Endothelial cell of umbilical vein (primary cell): ENCODE measurements around the gene FSD1. TPM values are rescaled to one million over a fixed set of nuclear protein-coding genes. Genes with fewer than 3 reads are reported as not detected.

Experiments
- BruUV-seq: library from RNA; stranded (reverse); fragments of 400-500 nt; replicated peaks from 2 replicates; lab custom pipeline; 2021; lab: Mats Ljungman, UMichigan
- CTCF ChIA-PET: fragments of 300-600, 350-600 bp; sonication (Branson Sonifier 250); formaldehyde crosslinking; loops from one replicate; lab custom pipeline; 2021; ENCODE audit warnings: antibody characterized with exemption, inconsistent platforms; lab: Charles Lee
- POLR2A ChIA-PET: fragments of 300-600, 350-600 bp; sonication (Branson Sonifier 250); formaldehyde crosslinking; loops from one replicate; lab custom pipeline; 2021; ENCODE audit warnings: antibody characterized with exemption, inconsistent platforms; lab: Charles Lee
- DNase-seq: peaks from one replicate; pipeline ENCODE4 v3.0.0-alpha.2; 2011; ENCODE audit warnings: low read depth, low spot score
- FAIRE-seq: peaks from 2 replicates; lab custom pipeline; 2011; peaks lifted over from hg19 to GRCh38; lab: Jason Lieb, UNC
- H2AFZ ChIP-seq: 2 replicates; pipeline ENCODE4 v1.6.0; 2012; ENCODE audit warnings: low read depth, low read length, control low read depth, inconsistent platforms
- H3K27ac ChIP-seq: 2 replicates; pipeline ENCODE4 v1.5.1; 2011; ENCODE audit warnings: low read depth, mild to moderate bottlenecking, control low read depth, low read length, moderate library complexity; ENCODE audit not compliant: insufficient read depth
- H3K27me3 ChIP-seq, 2 experiments: 2 replicates each; pipeline versions ENCODE4 v1.6.0 to v1.6.1; 2011; ENCODE audit warnings: low read length in 2 of 2, mixed read lengths in 1 of 2; ENCODE audit not compliant: control insufficient read depth in 2 of 2, insufficient read depth in 2 of 2
- H3K36me3 ChIP-seq, 2 experiments: 2 replicates in 1 of 2; 3 replicates in 1 of 2; pipeline ENCODE4 v1.5.1; 2011; ENCODE audit warnings: low read length in 2 of 2, mild to moderate bottlenecking in 1 of 2, moderate library complexity in 1 of 2; ENCODE audit not compliant: control insufficient read depth in 2 of 2, insufficient read depth in 2 of 2; ENCODE audit errors: extremely low read depth in 1 of 2
- H3K4me1 ChIP-seq: 3 replicates; pipeline ENCODE4 v1.5.1; 2011; ENCODE audit warnings: mild to moderate bottlenecking, low read length; ENCODE audit not compliant: control insufficient read depth, insufficient read depth; ENCODE audit errors: extremely low read depth
- H3K4me2 ChIP-seq: 2 replicates; pipeline ENCODE4 v1.6.1; 2011; ENCODE audit warnings: low read length, control low read depth, mixed read lengths; ENCODE audit not compliant: insufficient read depth
- H3K4me3 ChIP-seq, 3 experiments: fragments of 200-600 bp in 1 of 3; sonication (generic), shearing (Covaris generic) in 1 of 3; replicated peaks in 1 of 3; 2 replicates each; pipeline ENCODE4 v1.5.1; 2011 to 2016; ENCODE audit warnings: control low read depth in 3 of 3, low read length in 3 of 3, mild to moderate bottlenecking in 2 of 3, inconsistent platforms in 1 of 3, low read depth in 1 of 3, moderate library complexity in 1 of 3; ENCODE audit not compliant: insufficient read depth in 1 of 3
- H3K79me2 ChIP-seq: 2 replicates; pipeline ENCODE4 v1.6.0; 2012; ENCODE audit warnings: low read length, inconsistent platforms; ENCODE audit not compliant: control insufficient read depth, insufficient read depth
- H3K9ac ChIP-seq: replicated peaks from 2 replicates; pipeline ENCODE3; 2011; ENCODE audit warnings: low read length, control low read depth; ENCODE audit not compliant: insufficient read depth; ENCODE audit errors: extremely low read depth
- H3K9me1 ChIP-seq: replicated peaks from 3 replicates; pipeline ENCODE4 v1.6.0; 2011; ENCODE audit warnings: mild to moderate bottlenecking, low read length; ENCODE audit not compliant: control insufficient read depth, insufficient read depth; ENCODE audit errors: extremely low read depth
- H3K9me3 ChIP-seq: replicated peaks from 2 replicates; pipeline ENCODE4 v1.5.1; 2012; ENCODE audit warnings: low read length, inconsistent platforms; ENCODE audit not compliant: control insufficient read depth, insufficient read depth
- H4K20me1 ChIP-seq: replicated peaks from 2 replicates; pipeline ENCODE3; 2011; ENCODE audit warnings: mild to moderate bottlenecking, low read length; ENCODE audit not compliant: control insufficient read depth, insufficient read depth; ENCODE audit errors: extremely low read depth
- CTCF ChIP-seq, 2 donors: IDR thresholded peaks; 1 replicate in 1 of 2; 2 replicates in 1 of 2; pipeline ENCODE4 v1.5.1; 2011; ENCODE audit warnings: low read length in 2 of 2, mild to moderate bottlenecking in 2 of 2, moderate library complexity in 2 of 2, control low read depth in 1 of 2, inconsistent platforms in 1 of 2, low read depth in 1 of 2; ENCODE audit not compliant: insufficient read depth in 1 of 2; ENCODE audit errors: extremely low read depth in 1 of 2
- EZH2 ChIP-seq: IDR thresholded peaks from 2 replicates; pipeline ENCODE4 v1.6.1; 2012; ENCODE audit warnings: borderline replicate concordance, low read depth, mild to moderate bottlenecking, moderate library complexity, low read length, inconsistent platforms; ENCODE audit not compliant: severe bottlenecking
- FOS ChIP-seq: IDR thresholded peaks from 2 replicates; pipeline ENCODE4 v1.6.1; 2011; ENCODE audit warnings: mild to moderate bottlenecking, low read length, moderate library complexity, borderline replicate concordance; ENCODE audit not compliant: insufficient read depth
- GATA2 ChIP-seq: IDR thresholded peaks from 2 replicates; pipeline ENCODE4 v1.7.0; 2011; ENCODE audit warnings: low read depth, mild to moderate bottlenecking, moderate library complexity, mixed read lengths, low read length; ENCODE audit not compliant: insufficient read length, insufficient read depth
- JUN ChIP-seq: IDR thresholded peaks from 2 replicates; pipeline ENCODE4 v1.6.1; 2011; ENCODE audit warnings: borderline replicate concordance, low read depth; ENCODE audit not compliant: insufficient read length, insufficient read depth
- MAX ChIP-seq: IDR thresholded peaks from 2 replicates; pipeline ENCODE4 v1.6.1; 2011; ENCODE audit not compliant: insufficient read depth, insufficient read length
- MYC ChIP-seq: IDR thresholded peaks from one replicate; pipeline ENCODE4 v1.6.1; 2011; ENCODE audit warnings: mild to moderate bottlenecking, low read depth, low read length
- POLR2A ChIP-seq: IDR thresholded peaks from 2 replicates; pipeline ENCODE4 v1.6.1; 2012; ENCODE audit warnings: low read depth, mild to moderate bottlenecking, control low read depth, low read length
- POLR2AphosphoS5 ChIP-seq: IDR thresholded peaks from 2 replicates; pipeline ENCODE4 v1.6.1; 2012; ENCODE audit warnings: low read depth, mild to moderate bottlenecking, control low read depth, low read length, moderate library complexity; ENCODE audit not compliant: insufficient read depth
- dilution Hi-C: fragments of 300-500 bp; cut with MboI; formaldehyde crosslinking; loops from one replicate; pipeline ENCODE4 v1.15.0; 2019; ENCODE audit warnings: low sequenced_read_pairs; ENCODE audit not compliant: extremely low pct_ligation_motif_present
- intact Hi-C: fragments of 100-400 bp; cut with micrococcal nuclease; formaldehyde crosslinking; loops from one replicate; pipeline ENCODE4 v1.10.0; 2022
- polyA plus RNA-seq, 4 experiments: library from polyadenylated mRNA; depleted of rRNA in 3 of 4; stranded (reverse) in 3 of 4; unstranded in 1 of 4; fragments of >200 nt; gene quantifications; 2 replicates each; pipeline versions ENCODE4 v1.2.1 to v1.2.3, GENCODE V29; 2011 to 2012; ENCODE audit warnings: missing spikeins in 1 of 4
- total RNA-seq: library from RNA; stranded (reverse); gene quantifications from 2 replicates; pipeline ENCODE4 v1.2.3, GENCODE V29; 2021

Gene FSD1
- total and polyA plus RNA-seq, 2 donors (not counting 3 experiments of a cell fraction or from before 2014, with no cell fraction given), result 25.8 to 55.5 TPM

GRCh38 chr19:4319067-4319718 is 14.8 kb downstream of the FSD1 start:
- H3K4me1 ChIP-seq, result no peaks in the 10 kb centered on the region
- H3K9ac ChIP-seq, result no peak overlapping the region
- H3K9me1 ChIP-seq, result no peaks in the 10 kb centered on the region
- H3K27me3 ChIP-seq, result no peaks in the 10 kb centered on the region
- no peaks in the 10 kb centered on the region for H4K20me1 ChIP-seq
- DNase-seq, result no peak
- BruUV-seq, result no TSS peak
- H2AFZ ChIP-seq, result no peak overlapping the region
- H3K27ac ChIP-seq, result no peak overlapping the region
- CTCF ChIA-PET, result interaction anchor here (1.6 to 1.7 kb wide), 2 partner anchors 10 to 24 kb away, joined by 5 read pairs; partner anchors contain the start of gene MPND
- POLR2A ChIA-PET, result interaction anchor here (0.6 to 1.1 kb wide), 3 partner anchors 12 to 137 kb away, joined by 3 to 5 read pairs (median 5); no protein-coding TSS in a partner anchor
- TF ChIP-seq POLR2A, result no peak
- no peak for TF ChIP-seq EZH2
- no peak for TF ChIP-seq JUN
- TF ChIP-seq POLR2AphosphoS5, result no peak
- no peak for TF ChIP-seq FOS
- dilution Hi-C loops (no loop called here), intact Hi-C loops (loop anchor here (10.0 kb wide), 1 partner anchor 856 kb away; no protein-coding TSS in a partner anchor)
- FAIRE-seq, result no peak
- peaks cover 0 to 4% of the 10 kb centered on the region in 2 experiments for H3K36me3 ChIP-seq
- no peaks in the 10 kb centered on the region for H3K9me3 ChIP-seq
- no peak overlapping the region for H3K4me2 ChIP-seq
- H3K4me3 ChIP-seq, result no peak overlapping the region
- no peaks in the 10 kb centered on the region for H3K79me2 ChIP-seq

GRCh38 chr19:4320419-4320818 is 16.0 kb downstream of the FSD1 start:
- Histone ChIP-seq H3K27me3 (no peaks in the 10 kb centered on the region), H3K9ac (no peak overlapping the region), H3K9me3 (no peaks in the 10 kb centered on the region), H3K27ac (no peak overlapping the region), H3K79me2 (no peaks in the 10 kb centered on the region), H4K20me1 (no peaks in the 10 kb centered on the region), H3K9me1 (no peaks in the 10 kb centered on the region), H3K4me2 (no peak overlapping the region), H3K36me3 (peaks cover 0 to 2% of the 10 kb centered on the region in 2 experiments), H2AFZ (no peak overlapping the region), H3K4me3 (no peak overlapping the region), H3K4me1 (no peaks in the 10 kb centered on the region)
- DNase-seq (no peak), FAIRE-seq (no peak)
- intact Hi-C loops (no loop called here), dilution Hi-C loops (no loop called here)
- ChIA-PET CTCF (interaction anchor here (1.3 to 2.4 kb wide), 4 partner anchors 11 to 32 kb away, joined by 5 to 9 read pairs (median 5); partner anchors contain the start of gene MPND), POLR2A (interaction anchor here (1.1 kb wide), 1 partner anchor 22 kb away, joined by 3 read pairs; no protein-coding TSS in a partner anchor)
- TF ChIP-seq MYC (no peak), GATA2 (no peak), POLR2A (no peak), EZH2 (no peak), FOS (no peak), JUN (no peak), CTCF (IDR thresholded peaks at IDR 0.05; ENCODE audit: extremely low read depth in 1 of 2, insufficient read depth in 1 of 2, low read depth in 1 of 2, low read length in 2 of 2) (no peak), POLR2AphosphoS5 (no peak), MAX (no peak)
- BruUV-seq, result no TSS peak
